Caco-2 (cell line): ENCODE results near the gene CNTD1. TPM values are rescaled to one million over a fixed set of nuclear protein-coding genes. Genes with fewer than 3 reads are reported as not detected.
A peak's percentile ranks its signal among the peaks of the same experiment; 100 is the strongest.

Experiments
- BruUV-seq: library from RNA; stranded (reverse); fragments of 400-500 nt; replicated peaks from 2 replicates; lab custom pipeline; 2021; lab: Mats Ljungman, UMichigan
- CTCF ChIA-PET: fragments of 300-600 bp; sonication (Branson Sonifier 250); formaldehyde crosslinking; loops from one replicate; lab custom pipeline; 2022; ENCODE audit warnings: antibody characterized with exemption; lab: Charles Lee
- POLR2A ChIA-PET: fragments of 300-600 bp; sonication (Branson Sonifier 250); formaldehyde crosslinking; loops from one replicate; lab custom pipeline; 2022; ENCODE audit warnings: antibody characterized with exemption; lab: Charles Lee
- DNase-seq, 2 experiments: peaks; one replicate each; pipeline versions ENCODE4 v3.0.0 to v3.0.0-alpha.2; 2020 to 2022
- H3K27me3 ChIP-seq: replicated peaks from 2 replicates; pipeline ENCODE4 v1.6.0; 2011; ENCODE audit warnings: low read length; ENCODE audit not compliant: control insufficient read depth, insufficient read depth
- H3K36me3 ChIP-seq: 2 replicates; pipeline ENCODE4 v1.5.1; 2011; ENCODE audit warnings: low read length; ENCODE audit not compliant: control insufficient read depth, insufficient read depth
- H3K4me1 ChIP-seq: fragments of 250-450 bp; sonication (Bioruptor Pico); 2 replicates; pipeline ENCODE4 v1.5.1; 2020; ENCODE audit warnings: mild to moderate bottlenecking
- H3K4me3 ChIP-seq: 2 replicates; pipeline ENCODE4 v1.5.1; 2011; ENCODE audit warnings: low read depth, mild to moderate bottlenecking, control low read depth, low read length
- H3K9me3 ChIP-seq: fragments of 250-450 bp; sonication (Bioruptor Pico); 2 replicates; pipeline ENCODE4 v1.5.1; 2020; ENCODE audit warnings: mild to moderate bottlenecking, moderate library complexity
- H3K27ac Mint-ChIP-seq: one replicate; pipeline ENCODE4 v1.8.0; 2022; ENCODE audit warnings: mixed read lengths; ENCODE audit not compliant: unreplicated experiment
- H3K27me3 Mint-ChIP-seq: one replicate; pipeline ENCODE4 v1.8.0; 2022; ENCODE audit warnings: mixed read lengths; ENCODE audit not compliant: insufficient read depth, unreplicated experiment
- H3K36me3 Mint-ChIP-seq: one replicate; pipeline ENCODE4 v1.8.0; 2022; ENCODE audit warnings: mild to moderate bottlenecking, mixed read lengths; ENCODE audit not compliant: insufficient read depth, unreplicated experiment
- H3K4me1 Mint-ChIP-seq: one replicate; pipeline ENCODE4 v1.8.0; 2022; ENCODE audit warnings: low read depth, mixed read lengths; ENCODE audit not compliant: unreplicated experiment
- H3K4me3 Mint-ChIP-seq: one replicate; pipeline ENCODE4 v1.8.0; 2022; ENCODE audit warnings: mild to moderate bottlenecking, moderate library complexity, mixed read lengths; ENCODE audit not compliant: unreplicated experiment
- H3K9me3 Mint-ChIP-seq: one replicate; pipeline ENCODE4 v1.8.0; 2022; ENCODE audit warnings: mixed read lengths; ENCODE audit not compliant: unreplicated experiment
- CTCF ChIP-seq, 2 experiments: fragments of 200-600 bp in 1 of 2; IDR thresholded peaks; 1 replicate in 1 of 2; 2 replicates in 1 of 2; pipeline versions ENCODE4 v1.5.1 to v1.8.0; 2011 to 2022; ENCODE audit warnings: antibody characterized with exemption in 1 of 2, control low read depth in 1 of 2, inconsistent platforms in 1 of 2, low read depth in 1 of 2, low read length in 1 of 2, mild to moderate bottlenecking in 1 of 2, moderate library complexity in 1 of 2; ENCODE audit not compliant: insufficient read depth in 1 of 2, severe bottlenecking in 1 of 2, unreplicated experiment in 1 of 2
- intact Hi-C: fragments of 100-400 bp; cut with micrococcal nuclease; formaldehyde crosslinking; loops from one replicate; pipeline ENCODE4 v1.10.0; 2022; ENCODE audit not compliant: unreplicated experiment
- total RNA-seq: library from RNA; stranded (reverse); gene quantifications from 2 replicates; pipeline ENCODE4 v1.2.3, GENCODE V29; 2022

CNTD1 gene
- total RNA-seq, 1 experiment from 2014 or later: 1.7 TPM

- Histone ChIP-seq H3K4me1 (no peaks in the 10 kb centered on the region), H3K36me3 (peaks cover 5% of the 10 kb centered on the region), H3K9me3 (no peaks in the 10 kb centered on the region), H3K4me3 (no peak overlapping the region), H3K27me3 (no peaks in the 10 kb centered on the region)
- CTCF ChIA-PET: interaction anchor here (0.6 kb wide), 1 partner anchor 63 kb away, joined by 3 read pairs; no protein-coding TSS in a partner anchor
- Mint-ChIP-seq H3K9me3 (no peaks in the 10 kb centered on the region), H3K27me3 (no peaks in the 10 kb centered on the region), H3K27ac (no peak overlapping the region), H3K36me3 (peaks cover 81% of the 10 kb centered on the region), H3K4me1 (peaks cover 6% of the 10 kb centered on the region), H3K4me3 (no peak overlapping the region)
- POLR2A ChIA-PET: interaction anchor here (0.6 kb wide), 1 partner anchor 17 kb away, joined by 3 read pairs; no protein-coding TSS in a partner anchor
- no peak for DNase-seq
- no TSS peak for BruUV-seq
- intact Hi-C loops: no loop called here
- no peak for TF ChIP-seq CTCF (IDR thresholded peaks at IDR 0.05; ENCODE audit: insufficient read depth in 1 of 2, low read depth in 1 of 2, low read length in 1 of 2, severe bottlenecking in 1 of 2, unreplicated experiment in 1 of 2)
Measured at GRCh38 chr17:42817866-42818265, 19.2 kb downstream of the CNTD1 start.

GRCh38 chr17:42818379-42818778 lies 19.7 kb downstream of the CNTD1 start:
- intact Hi-C loops: no loop called here
- Mint-ChIP-seq H3K27ac (no peak overlapping the region), H3K27me3 (no peaks in the 10 kb centered on the region), H3K9me3 (no peaks in the 10 kb centered on the region), H3K36me3 (peaks cover 81% of the 10 kb centered on the region), H3K4me1 (peaks cover 6% of the 10 kb centered on the region), H3K4me3 (no peak overlapping the region)
- ChIA-PET POLR2A (interaction anchor here (0.6 kb wide), 1 partner anchor 16 kb away, joined by 3 read pairs; no protein-coding TSS in a partner anchor), CTCF (no interaction called here)
- BruUV-seq: no TSS peak
- no peak for DNase-seq
- Histone ChIP-seq H3K4me3 (no peak overlapping the region), H3K9me3 (no peaks in the 10 kb centered on the region), H3K27me3 (no peaks in the 10 kb centered on the region), H3K36me3 (peaks cover 5% of the 10 kb centered on the region), H3K4me1 (no peaks in the 10 kb centered on the region)
- no peak for TF ChIP-seq CTCF (IDR thresholded peaks at IDR 0.05; ENCODE audit: insufficient read depth in 1 of 2, low read depth in 1 of 2, low read length in 1 of 2, severe bottlenecking in 1 of 2, unreplicated experiment in 1 of 2)

- CTCF ChIA-PET: interaction anchor here (0.9 to 1.4 kb wide), 7 partner anchors 13 to 242 kb away, joined by 3 to 5 read pairs (median 3); partner anchors contain the start of genes CNTD1, COA3, PSME3 and VPS25
- Mint-ChIP-seq H3K27me3 (no peaks in the 10 kb centered on the region), H3K36me3 (peaks cover 77% of the 10 kb centered on the region)
Measured at GRCh38 chr17:42819939-42820535, 21.4 kb downstream of the CNTD1 start.

More at GRCh38 chr17:42819939-42820535, 21.4 kb downstream of the CNTD1 start:
- Mint-ChIP-seq H3K4me3 (no peak overlapping the region), H3K9me3 (no peaks in the 10 kb centered on the region), H3K27ac (no peak overlapping the region), H3K4me1 (peaks cover 6% of the 10 kb centered on the region)
- intact Hi-C loops: loop anchor here (5.0 to 10.0 kb wide), 2 partner anchors 38 to 245 kb away; partner anchors contain the start of genes PSMC3IP and WNK4
- peak; percentile 78 to 86 for TF ChIP-seq CTCF (IDR thresholded peaks at IDR 0.05; ENCODE audit: insufficient read depth in 1 of 2, low read depth in 1 of 2, low read length in 1 of 2, severe bottlenecking in 1 of 2, unreplicated experiment in 1 of 2)
- Histone ChIP-seq H3K27me3 (no peaks in the 10 kb centered on the region), H3K9me3 (no peaks in the 10 kb centered on the region), H3K4me1 (no peaks in the 10 kb centered on the region), H3K36me3 (peaks cover 5% of the 10 kb centered on the region), H3K4me3 (no peak overlapping the region)
- POLR2A ChIA-PET: interaction anchor here (0.6 kb wide), 1 partner anchor 40 kb away, joined by 3 read pairs; no protein-coding TSS in a partner anchor
- BruUV-seq: no TSS peak
- peak; percentile 74 to 78 for DNase-seq
